ENCODE measurements around the gene LRPAP1. TPM values are rescaled to one million over a fixed set of nuclear protein-coding genes. Genes with fewer than 3 reads are reported as not detected.
"Not testable (repeated sequence)": the region's sequence is repeated elsewhere in the genome, so short reads cannot be mapped to it uniquely, and the experiment has no call there.

The LRPAP1 gene
- total RNA-seq, 1 donor from 2014 or later, result 53.7 TPM

- DNase-seq (ENCODE audit: low read depth) (no peak), FAIRE-seq (no peak)
- Histone ChIP-seq H3K36me3 (ENCODE audit: control insufficient read depth, insufficient read depth, low read length) (no peaks in the 10 kb centered on the region), H3K4me3 (ENCODE audit: low read depth, low read length) (no peak overlapping the region), H3K27me3 (ENCODE audit: control insufficient read depth, insufficient read depth, low read length) (no peaks in the 10 kb centered on the region)
- TF ChIP-seq CTCF (IDR thresholded peaks at IDR 0.05; ENCODE audit: insufficient read depth, low read length, severe bottlenecking), result no peak
These were observed 31.2 kb upstream of the LRPAP1 start for GRCh38 chr4:3563403-3563802.

- not testable (repeated sequence) for FAIRE-seq; H3K4me3 ChIP-seq (ENCODE audit: low read depth, low read length); DNase-seq (ENCODE audit: low read depth); H3K36me3 ChIP-seq (ENCODE audit: control insufficient read depth, insufficient read depth, low read length); H3K27me3 ChIP-seq (ENCODE audit: control insufficient read depth, insufficient read depth, low read length)
These were observed 29.9 kb upstream of the LRPAP1 start for GRCh38 chr4:3562127-3562526.

GRCh38 chr4:3560465-3560864 is 28.2 kb upstream of the LRPAP1 start:
- H3K36me3 ChIP-seq (ENCODE audit: control insufficient read depth, insufficient read depth, low read length); DNase-seq (ENCODE audit: low read depth); FAIRE-seq; H3K4me3 ChIP-seq (ENCODE audit: low read depth, low read length); H3K27me3 ChIP-seq (ENCODE audit: control insufficient read depth, insufficient read depth, low read length): not testable (repeated sequence)

GRCh38 chr4:3559381-3560290 is 27.4 kb upstream of the LRPAP1 start:
- not testable (repeated sequence) for H3K27me3 ChIP-seq (ENCODE audit: control insufficient read depth, insufficient read depth, low read length); H3K36me3 ChIP-seq (ENCODE audit: control insufficient read depth, insufficient read depth, low read length); FAIRE-seq; DNase-seq (ENCODE audit: low read depth); H3K4me3 ChIP-seq (ENCODE audit: low read depth, low read length)

- H3K36me3 ChIP-seq (ENCODE audit: control insufficient read depth, insufficient read depth, low read length); FAIRE-seq: not testable (repeated sequence)
These were observed 26.3 kb upstream of the LRPAP1 start for GRCh38 chr4:3558514-3558836.

GRCh38 chr4:3557676-3558513 is 25.7 kb upstream of the LRPAP1 start:
- not testable (repeated sequence) for FAIRE-seq; H3K36me3 ChIP-seq (ENCODE audit: control insufficient read depth, insufficient read depth, low read length); H3K4me3 ChIP-seq (ENCODE audit: low read depth, low read length); DNase-seq (ENCODE audit: low read depth); H3K27me3 ChIP-seq (ENCODE audit: control insufficient read depth, insufficient read depth, low read length)

More at GRCh38 chr4:3558514-3558836, 26.3 kb upstream of the LRPAP1 start:
- H3K4me3 ChIP-seq (ENCODE audit: low read depth, low read length); DNase-seq (ENCODE audit: low read depth); H3K27me3 ChIP-seq (ENCODE audit: control insufficient read depth, insufficient read depth, low read length): not testable (repeated sequence)

GRCh38 chr4:3557088-3557492 is 24.9 kb upstream of the LRPAP1 start:
- not testable (repeated sequence) for DNase-seq (ENCODE audit: low read depth); FAIRE-seq; H3K36me3 ChIP-seq (ENCODE audit: control insufficient read depth, insufficient read depth, low read length); H3K4me3 ChIP-seq (ENCODE audit: low read depth, low read length); H3K27me3 ChIP-seq (ENCODE audit: control insufficient read depth, insufficient read depth, low read length)

GRCh38 chr4:3556244-3556867 is 24.1 kb upstream of the LRPAP1 start:
- DNase-seq (ENCODE audit: low read depth); H3K36me3 ChIP-seq (ENCODE audit: control insufficient read depth, insufficient read depth, low read length); H3K27me3 ChIP-seq (ENCODE audit: control insufficient read depth, insufficient read depth, low read length); H3K4me3 ChIP-seq (ENCODE audit: low read depth, low read length); FAIRE-seq: not testable (repeated sequence)

- not testable (repeated sequence) for H3K4me3 ChIP-seq (ENCODE audit: low read depth, low read length); DNase-seq (ENCODE audit: low read depth); H3K36me3 ChIP-seq (ENCODE audit: control insufficient read depth, insufficient read depth, low read length); H3K27me3 ChIP-seq (ENCODE audit: control insufficient read depth, insufficient read depth, low read length); FAIRE-seq
These were observed 23.3 kb upstream of the LRPAP1 start for GRCh38 chr4:3555459-3556070.

- H3K36me3 ChIP-seq (ENCODE audit: control insufficient read depth, insufficient read depth, low read length); FAIRE-seq; DNase-seq (ENCODE audit: low read depth); H3K27me3 ChIP-seq (ENCODE audit: control insufficient read depth, insufficient read depth, low read length); H3K4me3 ChIP-seq (ENCODE audit: low read depth, low read length): not testable (repeated sequence)
These were observed 19.1 kb upstream of the LRPAP1 start for GRCh38 chr4:3551366-3551765.

- H3K27me3 ChIP-seq (ENCODE audit: control insufficient read depth, insufficient read depth, low read length); FAIRE-seq; DNase-seq (ENCODE audit: low read depth): not testable (repeated sequence)
These were observed 18.6 kb upstream of the LRPAP1 start for GRCh38 chr4:3550792-3551325.

GRCh38 chr4:3550041-3550440 is 17.8 kb upstream of the LRPAP1 start:
- H3K36me3 ChIP-seq (ENCODE audit: control insufficient read depth, insufficient read depth, low read length); DNase-seq (ENCODE audit: low read depth); H3K4me3 ChIP-seq (ENCODE audit: low read depth, low read length); H3K27me3 ChIP-seq (ENCODE audit: control insufficient read depth, insufficient read depth, low read length); FAIRE-seq: not testable (repeated sequence)

More at GRCh38 chr4:3550792-3551325, 18.6 kb upstream of the LRPAP1 start:
- not testable (repeated sequence) for H3K4me3 ChIP-seq (ENCODE audit: low read depth, low read length); H3K36me3 ChIP-seq (ENCODE audit: control insufficient read depth, insufficient read depth, low read length)

Data from bronchial epithelial cell (primary cell).